Inferior parietal cortex (tissue), 1 donor: ENCODE data around the gene TMEM88.
A peak's percentile ranks its signal among the peaks of the same experiment; 100 is the strongest.

Experiments
- DNase-seq: peaks from one replicate; pipeline ENCODE4 v3.0.0-alpha.2; 2016; ENCODE audit errors: extremely low spot score

TMEM88 gene

DNA sequence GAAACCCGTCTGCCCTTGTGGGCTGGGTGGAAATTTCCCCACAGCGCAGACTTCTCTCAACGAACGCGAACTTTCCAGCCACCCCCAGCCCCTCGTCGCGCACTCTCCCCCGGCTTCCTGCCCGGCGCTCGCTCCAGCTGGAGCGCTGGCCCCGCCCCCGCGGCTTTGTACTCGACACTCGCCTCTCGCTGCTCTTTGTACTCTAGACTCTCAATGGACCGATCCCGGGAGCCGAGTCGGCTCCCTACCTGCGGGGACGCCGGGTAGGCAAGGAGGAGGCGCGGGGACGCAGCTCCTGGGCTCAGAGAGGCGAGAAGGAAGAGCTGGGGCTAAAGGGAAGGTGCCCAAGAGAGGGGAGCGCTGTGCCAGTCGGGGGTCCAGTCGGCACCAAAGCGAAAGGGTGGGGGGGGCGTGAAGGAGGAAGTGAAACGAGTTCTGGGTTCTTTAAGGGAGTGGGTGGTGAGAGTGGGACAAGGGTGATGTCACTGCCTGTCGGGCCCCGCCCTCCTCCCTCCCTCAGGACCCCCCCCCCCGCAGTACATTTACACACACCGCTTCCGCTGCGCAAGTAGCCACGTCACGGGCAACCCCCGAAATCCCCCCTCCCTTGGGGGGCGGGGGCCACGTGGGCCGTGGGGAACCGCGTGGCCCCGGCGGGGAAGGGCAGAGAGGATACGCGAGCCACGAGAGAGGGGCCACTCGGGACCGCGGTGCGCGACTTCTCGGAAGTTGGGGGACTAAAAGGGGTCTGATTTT, 11.2 kb upstream of the TMEM88 start:
- DNase-seq = peak; percentile 42

DNA sequence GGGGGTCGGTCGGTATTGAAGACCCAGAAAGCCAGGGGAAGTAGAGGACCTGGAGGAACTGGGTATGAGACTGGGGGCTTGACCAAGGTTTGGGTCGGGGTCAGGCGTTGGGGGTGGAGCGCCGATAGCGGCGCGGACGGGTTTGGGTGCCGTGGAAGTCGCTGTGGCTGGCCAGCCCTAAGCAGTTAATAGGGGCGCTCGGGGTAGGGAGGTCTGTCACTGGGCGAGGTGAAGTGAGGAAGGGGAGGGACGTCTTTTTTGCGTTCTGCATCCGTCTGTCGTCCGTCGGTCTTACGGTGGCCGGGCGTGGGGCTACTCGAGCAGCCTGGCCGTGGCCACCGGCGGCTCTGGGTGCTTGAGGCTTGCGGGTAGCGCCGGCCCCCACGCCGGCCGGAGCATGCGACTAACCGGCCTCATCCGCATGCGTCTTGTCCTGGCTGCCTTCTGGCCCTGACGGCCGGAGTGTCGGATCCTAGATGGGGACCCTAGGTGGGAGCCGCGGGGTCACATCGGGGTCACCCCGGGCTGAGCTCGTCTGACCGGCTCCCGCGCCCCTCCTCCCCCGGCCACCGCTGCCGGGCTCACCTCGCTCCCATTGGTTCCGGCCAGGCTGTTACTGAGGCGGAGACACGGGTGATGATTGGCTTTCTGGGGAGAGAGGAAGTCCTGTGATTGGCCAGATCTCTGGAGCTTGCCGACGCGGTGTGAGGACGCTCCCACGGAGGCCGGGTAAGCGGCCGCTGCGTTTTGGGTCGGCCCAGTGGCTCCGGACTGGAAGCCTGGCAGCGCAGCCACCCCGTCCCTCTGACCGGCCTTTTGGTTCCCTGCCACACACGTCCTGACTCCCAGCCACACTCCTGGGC, 10.3 kb upstream of the TMEM88 start:
- peak; percentile 96 for DNase-seq

DNA sequence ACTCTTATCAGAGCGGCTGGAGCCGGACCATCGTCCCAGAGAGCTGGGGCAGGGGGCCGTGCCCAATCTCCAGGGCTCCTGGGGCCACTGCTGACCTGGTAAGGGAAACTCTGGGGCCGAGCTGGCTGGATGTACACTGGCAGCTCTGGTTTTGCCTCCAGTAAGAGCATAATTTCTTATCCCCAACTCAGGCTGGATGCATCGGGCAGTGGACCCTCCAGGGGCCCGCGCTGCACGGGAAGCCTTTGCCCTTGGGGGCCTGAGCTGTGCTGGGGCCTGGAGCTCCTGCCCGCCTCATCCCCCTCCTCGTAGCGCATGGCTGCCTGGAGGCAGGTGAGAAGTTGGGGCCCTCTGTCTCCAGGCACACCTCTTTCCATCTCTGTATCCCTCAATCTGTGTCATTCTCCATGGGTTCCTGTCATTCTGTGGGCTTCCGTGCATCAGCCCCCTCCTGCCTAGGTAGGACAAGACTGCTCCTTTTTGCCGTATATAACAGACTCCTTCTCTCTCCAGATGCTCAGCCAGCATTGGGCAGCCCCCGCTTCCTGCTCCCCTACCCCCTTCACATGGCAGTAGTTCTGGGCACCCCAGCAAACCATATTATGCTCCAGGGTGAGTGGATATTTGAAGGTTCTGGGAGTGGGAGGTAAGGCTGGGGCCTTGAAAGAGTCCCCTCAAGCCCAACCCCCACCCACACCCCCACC, 9.4 kb upstream of the TMEM88 start:
- no peak for DNase-seq

DNA sequence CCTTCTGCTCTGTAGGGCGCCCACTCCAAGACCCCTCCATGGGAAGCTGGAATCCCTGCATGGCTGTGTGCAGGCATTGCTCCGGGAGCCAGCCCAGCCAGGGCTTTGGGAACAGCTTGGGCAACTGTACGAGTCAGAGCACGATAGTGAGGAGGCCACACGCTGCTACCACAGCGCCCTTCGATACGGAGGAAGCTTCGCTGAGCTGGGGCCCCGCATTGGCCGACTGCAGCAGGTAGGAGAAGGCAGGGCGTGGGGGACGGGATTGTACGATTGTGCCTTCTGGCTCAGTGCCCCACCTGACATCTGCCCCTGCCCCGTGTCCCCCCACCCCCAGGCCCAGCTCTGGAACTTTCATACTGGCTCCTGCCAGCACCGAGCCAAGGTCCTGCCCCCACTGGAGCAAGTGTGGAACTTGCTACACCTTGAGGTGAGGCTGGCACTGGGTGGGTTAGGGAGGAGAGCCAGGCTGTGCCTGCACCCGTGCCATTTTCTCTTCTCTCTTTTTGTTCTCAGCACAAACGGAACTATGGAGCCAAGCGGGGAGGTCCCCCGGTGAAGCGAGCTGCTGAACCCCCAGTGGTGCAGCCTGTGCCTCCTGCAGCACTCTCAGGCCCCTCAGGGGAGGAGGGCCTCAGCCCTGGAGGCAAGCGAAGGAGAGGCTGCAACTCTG, 8.7 kb upstream of the TMEM88 start:
- no peak for DNase-seq

DNA sequence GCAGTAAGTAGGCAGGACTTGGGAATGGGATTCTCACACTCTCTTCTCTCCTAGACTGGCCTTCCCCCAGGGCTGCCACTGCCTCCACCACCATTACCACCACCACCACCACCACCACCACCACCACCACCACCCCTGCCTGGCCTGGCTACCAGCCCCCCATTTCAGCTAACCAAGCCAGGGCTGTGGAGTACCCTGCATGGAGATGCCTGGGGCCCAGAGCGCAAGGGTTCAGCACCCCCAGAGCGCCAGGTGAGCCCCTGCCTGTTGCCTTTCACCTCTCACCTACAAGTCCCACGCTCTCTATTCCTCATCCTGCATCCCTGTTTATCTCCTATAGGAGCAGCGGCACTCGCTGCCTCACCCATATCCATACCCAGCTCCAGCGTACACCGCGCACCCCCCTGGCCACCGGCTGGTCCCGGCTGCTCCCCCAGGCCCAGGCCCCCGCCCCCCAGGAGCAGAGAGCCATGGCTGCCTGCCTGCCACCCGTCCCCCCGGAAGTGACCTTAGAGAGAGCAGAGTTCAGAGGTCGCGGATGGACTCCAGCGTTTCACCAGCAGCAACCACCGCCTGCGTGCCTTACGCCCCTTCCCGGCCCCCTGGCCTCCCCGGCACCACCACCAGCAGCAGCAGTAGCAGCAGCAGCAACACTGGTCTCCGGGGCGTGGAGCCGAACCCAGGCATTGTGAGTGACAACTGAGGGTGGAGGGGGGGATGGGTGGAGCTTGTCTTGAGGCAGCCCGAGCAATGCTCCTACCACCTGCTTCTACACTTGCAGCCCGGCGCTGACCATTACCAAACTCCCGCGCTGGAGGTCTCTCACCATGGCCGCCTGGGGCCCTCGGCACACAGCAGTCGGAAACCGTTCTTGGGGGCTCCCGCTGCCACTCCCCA, 7.9 kb upstream of the TMEM88 start:
- no peak for DNase-seq

DNA sequence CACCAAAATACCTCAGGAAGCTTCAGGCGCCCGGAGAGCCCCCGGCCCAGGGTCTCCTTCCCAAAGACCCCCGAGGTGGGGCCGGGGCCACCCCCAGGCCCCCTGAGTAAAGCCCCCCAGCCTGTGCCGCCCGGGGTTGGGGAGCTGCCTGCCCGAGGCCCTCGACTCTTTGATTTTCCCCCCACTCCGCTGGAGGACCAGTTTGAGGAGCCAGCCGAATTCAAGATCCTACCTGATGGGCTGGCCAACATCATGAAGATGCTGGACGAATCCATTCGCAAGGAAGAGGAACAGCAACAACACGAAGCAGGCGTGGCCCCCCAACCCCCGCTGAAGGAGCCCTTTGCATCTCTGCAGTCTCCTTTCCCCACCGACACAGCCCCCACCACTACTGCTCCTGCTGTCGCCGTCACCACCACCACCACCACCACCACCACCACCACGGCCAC, 6.7 kb upstream of the TMEM88 start:
- DNase-seq = no peak

- no peak for DNase-seq
Observed at GRCh38 chr17:7848739-7849129, 6.1 kb upstream of the TMEM88 start.

GRCh38 chr17:7849130-7849750, 5.6 kb upstream of the TMEM88 start:
- no peak for DNase-seq

GRCh38 chr17:7849751-7850504, 4.9 kb upstream of the TMEM88 start:
- no peak for DNase-seq

GRCh38 chr17:7850701-7851437, 4.0 kb upstream of the TMEM88 start:
- DNase-seq = no peak

GRCh38 chr17:7851438-7852261, 3.2 kb upstream of the TMEM88 start:
- peak; percentile 86 for DNase-seq

GRCh38 chr17:7852262-7852670, 2.6 kb upstream of the TMEM88 start:
- no peak for DNase-seq

DNA sequence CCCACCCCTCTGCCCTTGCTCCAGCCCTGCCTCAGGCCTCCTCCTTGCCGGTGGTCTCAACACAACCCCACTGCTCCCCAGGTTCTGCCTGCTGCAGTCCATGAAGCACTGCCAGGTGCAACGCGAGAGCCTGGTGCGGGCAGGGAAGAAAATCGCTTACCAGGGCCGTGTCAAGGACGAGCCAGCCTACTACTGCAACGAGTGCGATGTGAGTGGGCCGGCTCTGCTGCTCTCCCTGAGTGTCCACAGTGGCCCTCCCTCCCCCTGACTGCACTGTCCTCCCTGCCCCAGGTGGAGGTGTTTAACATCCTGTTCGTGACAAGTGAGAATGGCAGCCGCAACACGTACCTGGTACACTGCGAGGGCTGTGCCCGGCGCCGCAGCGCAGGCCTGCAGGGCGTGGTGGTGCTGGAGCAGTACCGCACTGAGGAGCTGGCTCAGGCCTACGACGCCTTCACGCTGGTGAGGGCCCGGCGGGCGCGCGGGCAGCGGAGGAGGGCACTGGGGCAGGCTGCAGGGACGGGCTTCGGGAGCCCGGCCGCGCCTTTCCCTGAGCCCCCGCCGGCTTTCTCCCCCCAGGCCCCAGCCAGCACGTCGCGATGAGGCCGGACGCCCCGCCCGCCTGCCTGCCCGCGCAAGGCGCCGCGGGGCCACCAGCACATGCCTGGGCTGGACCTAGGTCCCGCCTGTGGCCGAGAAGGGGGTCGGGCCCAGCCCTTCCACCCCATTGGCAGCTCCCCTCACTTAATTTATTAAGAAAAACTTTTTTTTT, 1.8 kb upstream of the TMEM88 start:
- no peak for DNase-seq

- DNase-seq = no peak
Observed at GRCh38 chr17:7853691-7854038, 1.2 kb upstream of the TMEM88 start.

DNA sequence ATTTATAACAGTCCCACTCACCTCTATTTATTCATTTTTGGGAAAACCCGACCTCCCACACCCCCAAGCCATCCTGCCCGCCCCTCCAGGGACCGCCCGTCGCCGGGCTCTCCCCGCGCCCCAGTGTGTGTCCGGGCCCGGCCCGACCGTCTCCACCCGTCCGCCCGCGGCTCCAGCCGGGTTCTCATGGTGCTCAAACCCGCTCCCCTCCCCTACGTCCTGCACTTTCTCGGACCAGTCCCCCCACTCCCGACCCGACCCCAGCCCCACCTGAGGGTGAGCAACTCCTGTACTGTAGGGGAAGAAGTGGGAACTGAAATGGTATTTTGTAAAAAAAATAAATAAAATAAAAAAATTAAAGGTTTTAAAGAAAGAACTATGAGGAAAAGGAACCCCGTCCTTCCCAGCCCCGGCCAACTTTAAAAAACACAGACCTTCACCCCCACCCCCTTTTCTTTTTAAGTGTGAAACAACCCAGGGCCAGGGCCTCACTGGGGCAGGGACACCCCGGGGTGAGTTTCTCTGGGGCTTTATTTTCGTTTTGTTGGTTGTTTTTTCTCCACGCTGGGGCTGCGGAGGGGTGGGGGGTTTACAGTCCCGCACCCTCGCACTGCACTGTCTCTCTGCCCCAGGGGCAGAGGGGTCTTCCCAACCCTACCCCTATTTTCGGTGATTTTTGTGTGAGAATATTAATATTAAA, 638 bp upstream of the TMEM88 start:
- DNase-seq = no peak

GRCh38 chr17:7855660-7856010, 769 bp downstream of the TMEM88 start:
- DNase-seq = no peak
